GM10847 (cell line): ENCODE results near the gene KRTAP12-2.

Experiments
- POLR2A ChIP-seq: IDR thresholded peaks from 2 replicates; pipeline ENCODE4 v1.6.1; 2011; ENCODE audit not compliant: insufficient read length; ENCODE audit errors: extremely low read depth

Gene KRTAP12-2

GRCh38 chr21:44626673-44627143 is 40.0 kb downstream of the KRTAP12-2 start, which contains the start of gene KRTAP10-9:
Gene KRTAP10-9 (plus strand): TSS chr21:44627093. CDS start chr21:44627172, 79 bp downstream.
- no peak for TF ChIP-seq POLR2A

GRCh38 chr21:44626262-44626661 is 40.5 kb downstream of the KRTAP12-2 start:
- no peak for TF ChIP-seq POLR2A

GRCh38 chr21:44625756-44626155 is 41.0 kb downstream of the KRTAP12-2 start:
- TF ChIP-seq POLR2A = no peak

DNA sequence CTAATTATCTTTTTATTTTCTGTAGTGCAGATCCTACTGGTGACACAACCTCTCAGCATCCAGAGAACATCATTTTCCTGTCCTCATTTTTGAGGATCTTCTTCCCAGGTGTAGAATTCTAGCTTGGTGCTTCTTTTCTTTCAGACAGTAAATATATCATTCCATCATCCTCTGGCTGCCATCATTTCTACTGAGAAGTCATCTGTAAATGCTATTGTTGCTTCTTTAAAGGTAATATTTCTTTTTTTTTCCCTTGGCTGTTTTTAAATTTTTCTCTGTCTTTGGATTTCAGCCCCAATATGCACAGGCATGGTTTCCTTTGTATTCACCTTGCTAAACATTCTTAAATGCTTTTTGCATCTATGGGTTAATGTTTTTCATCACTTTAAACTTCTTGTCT is 43.2 kb downstream of the KRTAP12-2 start:
- TF ChIP-seq POLR2A = no peak

DNA sequence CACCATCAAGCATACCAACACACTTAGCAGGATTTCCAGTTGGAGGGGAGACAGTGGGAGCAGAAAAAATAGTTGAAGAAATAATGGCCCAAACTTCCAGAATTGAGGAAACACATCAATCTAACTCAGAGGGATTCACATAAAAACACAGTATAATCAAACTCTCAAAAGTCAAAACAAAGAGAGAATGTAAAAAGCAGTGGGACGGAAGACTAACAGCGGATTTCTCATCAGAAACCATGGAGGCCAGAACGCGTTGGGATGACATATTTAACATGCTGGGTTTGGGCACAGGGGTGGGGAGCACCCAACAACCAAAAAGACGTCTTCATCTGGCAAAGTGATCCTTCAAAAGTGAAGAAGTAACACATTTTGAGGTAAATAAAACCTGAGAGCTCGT is 46.8 kb downstream of the KRTAP12-2 start:
- TF ChIP-seq POLR2A = no peak

GRCh38 chr21:44618909-44619308 is 47.8 kb downstream of the KRTAP12-2 start:
- TF ChIP-seq POLR2A = no peak

DNA sequence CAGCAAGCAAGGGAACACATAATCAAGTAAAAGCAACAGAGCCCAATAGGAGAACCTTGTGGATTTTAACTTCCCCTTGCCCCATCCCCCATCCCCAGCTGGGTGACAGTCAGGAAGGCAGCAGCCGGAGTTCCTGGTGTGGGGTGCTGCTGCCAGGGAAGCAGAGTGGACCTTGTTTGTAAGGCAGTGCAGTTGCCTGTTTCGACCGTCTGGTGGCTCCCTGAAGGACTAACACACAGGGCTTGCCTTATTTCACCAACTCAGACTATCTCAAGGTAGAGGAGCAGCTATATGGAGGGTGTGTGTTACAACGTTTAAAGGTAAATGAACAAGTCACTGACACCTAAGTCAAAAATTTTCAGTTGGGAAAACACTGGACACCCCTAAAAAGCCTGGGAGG is 48.2 kb downstream of the KRTAP12-2 start:
- TF ChIP-seq POLR2A = no peak

- TF ChIP-seq POLR2A = no peak
These were observed 49.6 kb downstream of the KRTAP12-2 start for GRCh38 chr21:44617071-44617501.

GRCh38 chr21:44616591-44616926 is 50.2 kb downstream of the KRTAP12-2 start:
- TF ChIP-seq POLR2A = no peak
